SK-N-SH (cell line): Measurements from ENCODE around the gene BCAR3. TPM values are rescaled to one million over a fixed set of nuclear protein-coding genes. Genes with fewer than 3 reads are reported as not detected.

Experiments
- CTCF ChIA-PET: fragments of 300-600, 350-600 bp; formaldehyde crosslinking; extraction: SDS; loops from one replicate; lab custom pipeline; 2021; lab: Yijun Ruan, JAX
- POLR2A ChIA-PET: fragments of 350-600 bp; sonication (Branson Sonifier 250); formaldehyde crosslinking; extraction: SDS; loops from one replicate; lab custom pipeline; 2020; ENCODE audit warnings: antibody characterized with exemption, inconsistent platforms; lab: Yijun Ruan, JAX
- DNase-seq: peaks from one replicate; pipeline ENCODE4 v3.0.0; 2012
- H2AFZ ChIP-seq: fragments of 200-600 bp; sonication (generic); 2 replicates; pipeline ENCODE4 v1.8.1; 2016; ENCODE audit warnings: antibody characterized with exemption, mild to moderate bottlenecking, low read depth
- H3F3A ChIP-seq: fragments of 200-600 bp; sonication (generic); replicated peaks from 2 replicates; pipeline ENCODE3; 2016; ENCODE audit warnings: antibody characterized with exemption, mild to moderate bottlenecking; ENCODE audit not compliant: insufficient read depth
- H3K27ac ChIP-seq, 2 experiments: fragments of 200-500 bp in 1 of 2; fragments of 200-600 bp in 1 of 2; sonication (Bioruptor generic) in 1 of 2; sonication (generic), shearing (Covaris generic) in 1 of 2; 2 replicates each; pipeline versions ENCODE4 v1.5.1 to v1.6.1; 2014 to 2016; ENCODE audit warnings: low read depth in 2 of 2, inconsistent platforms in 1 of 2, low read length in 1 of 2, mild to moderate bottlenecking in 1 of 2, mixed read lengths in 1 of 2
- H3K27me3 ChIP-seq: fragments of 200-600 bp; sonication (generic), shearing (Covaris generic); 2 replicates; pipeline ENCODE4 v1.6.1; 2016; ENCODE audit warnings: mixed run types; ENCODE audit not compliant: insufficient read depth
- H3K36me3 ChIP-seq, 2 experiments: fragments of 200-500 bp in 1 of 2; fragments of 200-600 bp in 1 of 2; sonication (Bioruptor generic) in 1 of 2; sonication (generic) in 1 of 2; replicated peaks in 1 of 2; 2 replicates each; pipeline versions ENCODE3 to v1.5.1; 2014 to 2016; ENCODE audit warnings: low read length in 1 of 2, mild to moderate bottlenecking in 1 of 2; ENCODE audit not compliant: insufficient read depth in 2 of 2, control insufficient read depth in 1 of 2
- H3K4me1 ChIP-seq, 2 experiments: fragments of 200-500 bp in 1 of 2; fragments of 200-600 bp in 1 of 2; sonication (Bioruptor generic) in 1 of 2; sonication (generic), shearing (Covaris generic) in 1 of 2; 2 replicates each; pipeline versions ENCODE4 v1.5.1 to v1.6.1; 2014 to 2016; ENCODE audit warnings: low read depth in 1 of 2, low read length in 1 of 2, mixed run types in 1 of 2; ENCODE audit not compliant: insufficient read depth in 2 of 2, control insufficient read depth in 1 of 2
- H3K4me2 ChIP-seq: fragments of 200-600 bp; sonication (generic), shearing (Covaris generic); 2 replicates; pipeline ENCODE4 v1.6.1; 2017; ENCODE audit warnings: mixed run types
- H3K4me3 ChIP-seq, 2 experiments: fragments of 200-500 bp in 1 of 2; fragments of 200-600 bp in 1 of 2; sonication (Bioruptor generic) in 1 of 2; sonication (generic), shearing (Covaris generic) in 1 of 2; 2 replicates each; pipeline versions ENCODE4 v1.5.1 to v1.8.1; 2014 to 2016; ENCODE audit warnings: low read depth in 2 of 2, inconsistent platforms in 1 of 2, low read length in 1 of 2, mild to moderate bottlenecking in 1 of 2, mixed read lengths in 1 of 2, moderate library complexity in 1 of 2
- H3K79me2 ChIP-seq: fragments of 200-600 bp; sonication (generic); 2 replicates; pipeline ENCODE4 v1.8.1; 2017; ENCODE audit warnings: mild to moderate bottlenecking; ENCODE audit not compliant: insufficient read depth
- H3K9ac ChIP-seq: fragments of 200-600 bp; sonication (generic); 2 replicates; pipeline ENCODE4 v1.6.1; 2017; ENCODE audit warnings: mixed run types
- H3K9me2 ChIP-seq: fragments of 200-600 bp; sonication (generic); 2 replicates; pipeline ENCODE4 v1.6.1; 2017; ENCODE audit warnings: mixed run types
- H3K9me3 ChIP-seq: fragments of 200-600 bp; sonication (generic); 2 replicates; pipeline ENCODE4 v1.6.1; 2017; ENCODE audit warnings: mixed run types, mild to moderate bottlenecking, moderate library complexity
- H4K20me1 ChIP-seq: fragments of 200-600 bp; sonication (generic); 2 replicates; pipeline ENCODE4 v1.6.1; 2017; ENCODE audit warnings: mild to moderate bottlenecking, mixed run types; ENCODE audit not compliant: insufficient read depth
- EZH2phosphoT487 ChIP-seq: fragments of 200-600 bp; sonication (generic); IDR thresholded peaks from 2 replicates; pipeline ENCODE4 v1.6.1; 2017; ENCODE audit warnings: low read depth, mixed run types, mild to moderate bottlenecking, antibody characterized with exemption, moderate library complexity, borderline replicate concordance
- FOSL2 ChIP-seq: IDR thresholded peaks from 2 replicates; pipeline ENCODE4 v1.4.0; 2012; ENCODE audit warnings: low read depth, mild to moderate bottlenecking, moderate library complexity, borderline replicate concordance
- FOXJ3 ChIP-seq: sonication (generic); formaldehyde crosslinking; IDR thresholded peaks from 2 replicates; pipeline ENCODE4 v1.5.1; 2020; ENCODE audit warnings: mild to moderate bottlenecking, missing genetic modification reagents
- FOXM1 ChIP-seq: IDR thresholded peaks from 2 replicates; pipeline ENCODE4 v1.4.0; 2012; ENCODE audit warnings: low read depth, mild to moderate bottlenecking
- JUND ChIP-seq: IDR thresholded peaks from 2 replicates; pipeline ENCODE4 v1.4.0; 2012
- MXI1 ChIP-seq: IDR thresholded peaks from 2 replicates; pipeline ENCODE4 v1.6.1; 2012; ENCODE audit warnings: mild to moderate bottlenecking, low read depth, low read length, improper control_type of control experiment
- TAF1 ChIP-seq: IDR thresholded peaks from 2 replicates; pipeline ENCODE4 v1.6.1; 2012; ENCODE audit warnings: low read depth, mild to moderate bottlenecking, low read length, moderate library complexity, borderline replicate concordance
- TCF12 ChIP-seq: IDR thresholded peaks from 2 replicates; pipeline ENCODE4 v1.4.0; 2012
- WGBS: methylation state at CpG from one replicate; pipeline ENCODE4 v1.1.6; 2017; ENCODE audit warnings: low lambda C conversion rate; 5-methylcytosine and 5-hydroxymethylcytosine counted together
- polyA plus RNA-seq, 3 experiments: library from polyadenylated mRNA; depleted of rRNA; stranded (reverse); fragments of >200 nt; gene quantifications; 2 replicates each; pipeline ENCODE4 v1.2.3, GENCODE V29; 2012
- TF ChIP-seq, protein P1 (sequence below): IDR thresholded peaks from 2 replicates; pipeline ENCODE4 v1.6.1; 2012; ENCODE audit warnings: mild to moderate bottlenecking, low read depth, low read length, moderate library complexity
- TF ChIP-seq, protein P2 (sequence below): IDR thresholded peaks from 2 replicates; pipeline ENCODE4 v1.4.0; 2012; ENCODE audit warnings: low read depth
- TF ChIP-seq, protein P3 (sequence below): IDR thresholded peaks from 2 replicates; pipeline ENCODE4 v1.4.0; 2012; ENCODE audit warnings: low read depth, borderline replicate concordance
- TF ChIP-seq, protein P4 (sequence below): IDR thresholded peaks from 2 replicates; pipeline ENCODE4; 2012
- TF ChIP-seq, protein P5 (sequence below): IDR thresholded peaks from 2 replicates; pipeline ENCODE4 v1.4.0; 2012; ENCODE audit warnings: low read depth, borderline replicate concordance

BCAR3 gene
- polyA plus RNA-seq, 1 of the 3 experiments (the other 2 are of a cell fraction) = 58.4 TPM

DNA sequence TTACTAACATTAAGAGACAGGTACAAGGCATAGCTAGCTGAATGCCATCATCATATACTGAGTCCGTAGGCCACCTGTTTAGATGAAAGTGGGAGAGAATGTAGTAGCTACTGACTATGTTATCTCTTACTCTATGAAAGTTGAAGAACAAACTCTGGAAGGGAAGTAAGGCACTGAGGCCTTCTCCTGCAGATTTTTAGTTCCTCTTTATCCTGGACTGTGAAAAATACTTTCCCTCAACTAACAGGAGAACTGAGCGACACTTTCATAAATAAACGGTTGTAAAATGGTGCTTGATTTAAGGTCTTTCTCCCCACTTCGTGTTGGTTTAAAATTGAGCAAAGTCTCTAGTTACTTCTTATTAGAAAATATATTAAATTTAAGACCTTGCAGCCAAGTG is 131.8 kb downstream of the BCAR3 start (continued):
- TF ChIP-seq, protein P1, sequence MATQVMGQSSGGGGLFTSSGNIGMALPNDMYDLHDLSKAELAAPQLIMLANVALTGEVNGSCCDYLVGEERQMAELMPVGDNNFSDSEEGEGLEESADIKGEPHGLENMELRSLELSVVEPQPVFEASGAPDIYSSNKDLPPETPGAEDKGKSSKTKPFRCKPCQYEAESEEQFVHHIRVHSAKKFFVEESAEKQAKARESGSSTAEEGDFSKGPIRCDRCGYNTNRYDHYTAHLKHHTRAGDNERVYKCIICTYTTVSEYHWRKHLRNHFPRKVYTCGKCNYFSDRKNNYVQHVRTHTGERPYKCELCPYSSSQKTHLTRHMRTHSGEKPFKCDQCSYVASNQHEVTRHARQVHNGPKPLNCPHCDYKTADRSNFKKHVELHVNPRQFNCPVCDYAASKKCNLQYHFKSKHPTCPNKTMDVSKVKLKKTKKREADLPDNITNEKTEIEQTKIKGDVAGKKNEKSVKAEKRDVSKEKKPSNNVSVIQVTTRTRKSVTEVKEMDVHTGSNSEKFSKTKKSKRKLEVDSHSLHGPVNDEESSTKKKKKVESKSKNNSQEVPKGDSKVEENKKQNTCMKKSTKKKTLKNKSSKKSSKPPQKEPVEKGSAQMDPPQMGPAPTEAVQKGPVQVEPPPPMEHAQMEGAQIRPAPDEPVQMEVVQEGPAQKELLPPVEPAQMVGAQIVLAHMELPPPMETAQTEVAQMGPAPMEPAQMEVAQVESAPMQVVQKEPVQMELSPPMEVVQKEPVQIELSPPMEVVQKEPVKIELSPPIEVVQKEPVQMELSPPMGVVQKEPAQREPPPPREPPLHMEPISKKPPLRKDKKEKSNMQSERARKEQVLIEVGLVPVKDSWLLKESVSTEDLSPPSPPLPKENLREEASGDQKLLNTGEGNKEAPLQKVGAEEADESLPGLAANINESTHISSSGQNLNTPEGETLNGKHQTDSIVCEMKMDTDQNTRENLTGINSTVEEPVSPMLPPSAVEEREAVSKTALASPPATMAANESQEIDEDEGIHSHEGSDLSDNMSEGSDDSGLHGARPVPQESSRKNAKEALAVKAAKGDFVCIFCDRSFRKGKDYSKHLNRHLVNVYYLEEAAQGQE = no peak

DNA sequence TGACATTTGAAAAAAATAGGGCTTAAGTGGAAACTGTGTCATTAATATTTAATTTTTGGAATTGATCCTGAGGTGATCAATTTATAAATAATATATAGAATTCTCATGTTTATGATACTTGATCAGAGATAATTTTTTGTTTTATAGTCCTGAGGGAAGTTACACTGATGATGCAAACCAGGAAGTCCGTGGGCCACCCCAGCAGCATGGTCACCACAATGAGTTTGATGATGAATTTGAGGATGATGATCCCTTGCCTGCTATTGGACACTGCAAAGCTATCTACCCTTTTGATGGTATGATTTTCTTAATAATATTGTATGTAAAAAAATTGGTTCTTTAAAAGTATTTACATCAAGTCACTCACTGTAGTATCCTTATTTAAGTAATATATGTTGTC is 132.5 kb downstream of the BCAR3 start:
- Histone ChIP-seq H3K4me2 (no peak overlapping the region), H3K36me3 (peaks cover 78 to 81% of the 10 kb centered on the region in 2 experiments), H3K79me2 (peaks cover 7% of the 10 kb centered on the region; the same call in 1 of the 2 replicates), H3K4me1 (peaks cover 16 to 24% of the 10 kb centered on the region in 2 experiments), H3F3A (peaks cover 22% of the 10 kb centered on the region), H3K4me3 (no peak overlapping the region), H3K9me2 (no peaks in the 10 kb centered on the region), H3K9ac (no peak overlapping the region), H3K27ac (no peak overlapping the region), H3K27me3 (no peaks in the 10 kb centered on the region), H3K9me3 (no peaks in the 10 kb centered on the region), H4K20me1 (no peaks in the 10 kb centered on the region), H2AFZ (no peak overlapping the region)
- WGBS = 100% methylated on average over 1 of the region's 1 CpG
- TF ChIP-seq TAF1 = no peak
- no peak for TF ChIP-seq FOSL2
- no peak for TF ChIP-seq FOXJ3 (CRISPR knock-in tag)
- TF ChIP-seq, protein P2, sequence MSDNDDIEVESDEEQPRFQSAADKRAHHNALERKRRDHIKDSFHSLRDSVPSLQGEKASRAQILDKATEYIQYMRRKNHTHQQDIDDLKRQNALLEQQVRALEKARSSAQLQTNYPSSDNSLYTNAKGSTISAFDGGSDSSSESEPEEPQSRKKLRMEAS = no peak
- TF ChIP-seq JUND = no peak
- no peak for TF ChIP-seq TCF12
- TF ChIP-seq EZH2phosphoT487 = no peak
- ChIA-PET CTCF (no interaction called here), POLR2A (no interaction called here)
- no peak for DNase-seq

DNA sequence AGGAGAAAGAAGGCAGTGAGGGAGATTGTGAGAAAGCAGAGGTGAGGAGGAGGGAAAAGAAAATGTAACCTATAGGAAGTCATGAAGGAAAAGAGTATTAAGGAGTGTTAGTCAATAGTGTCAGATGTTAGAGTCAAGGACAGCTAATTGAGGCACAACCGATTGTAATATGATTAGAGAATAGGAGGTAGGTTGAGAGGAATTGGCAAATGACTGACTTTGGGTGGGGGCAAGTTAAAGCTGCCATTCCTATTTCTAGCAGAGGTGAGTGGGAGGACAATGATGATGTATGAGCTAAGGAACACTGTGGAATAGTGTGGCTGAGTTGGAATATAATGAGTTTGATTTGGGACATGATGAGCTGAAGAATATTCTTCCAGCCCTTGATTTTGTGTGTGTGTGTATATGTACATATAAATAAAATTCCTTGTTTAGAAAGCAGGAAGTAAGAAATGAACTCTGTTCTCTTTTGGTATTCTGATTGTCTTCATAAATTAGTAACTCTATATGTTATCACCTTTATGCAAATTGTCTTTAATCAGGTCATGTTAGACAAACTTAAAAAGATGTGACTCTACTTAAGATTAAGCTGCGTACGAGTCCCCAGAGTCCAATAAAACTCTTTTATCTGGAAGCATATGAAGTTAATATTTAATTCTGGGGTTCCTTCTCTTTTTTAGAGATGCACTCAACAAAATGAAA is 135.3 kb downstream of the BCAR3 start:
- H3K27ac ChIP-seq = no peak overlapping the region
- H3K9ac ChIP-seq = no peak overlapping the region
- no peaks in the 10 kb centered on the region for H3K4me1 ChIP-seq
- H3K4me3 ChIP-seq = no peak overlapping the region
- CTCF ChIA-PET = interaction anchor here (1.0 to 1.5 kb wide), 3 partner anchors 62 to 268 kb away, joined by 3 to 4 read pairs (median 3); no protein-coding TSS in a partner anchor
- H4K20me1 ChIP-seq = no peaks in the 10 kb centered on the region
- no peaks in the 10 kb centered on the region for H3K9me2 ChIP-seq
- POLR2A ChIA-PET = no interaction called here
- no peak overlapping the region for H2AFZ ChIP-seq
- WGBS = 94% methylated on average over 3 of the region's 3 CpGs
- H3K27me3 ChIP-seq = no peaks in the 10 kb centered on the region
- TF ChIP-seq, protein P3, sequence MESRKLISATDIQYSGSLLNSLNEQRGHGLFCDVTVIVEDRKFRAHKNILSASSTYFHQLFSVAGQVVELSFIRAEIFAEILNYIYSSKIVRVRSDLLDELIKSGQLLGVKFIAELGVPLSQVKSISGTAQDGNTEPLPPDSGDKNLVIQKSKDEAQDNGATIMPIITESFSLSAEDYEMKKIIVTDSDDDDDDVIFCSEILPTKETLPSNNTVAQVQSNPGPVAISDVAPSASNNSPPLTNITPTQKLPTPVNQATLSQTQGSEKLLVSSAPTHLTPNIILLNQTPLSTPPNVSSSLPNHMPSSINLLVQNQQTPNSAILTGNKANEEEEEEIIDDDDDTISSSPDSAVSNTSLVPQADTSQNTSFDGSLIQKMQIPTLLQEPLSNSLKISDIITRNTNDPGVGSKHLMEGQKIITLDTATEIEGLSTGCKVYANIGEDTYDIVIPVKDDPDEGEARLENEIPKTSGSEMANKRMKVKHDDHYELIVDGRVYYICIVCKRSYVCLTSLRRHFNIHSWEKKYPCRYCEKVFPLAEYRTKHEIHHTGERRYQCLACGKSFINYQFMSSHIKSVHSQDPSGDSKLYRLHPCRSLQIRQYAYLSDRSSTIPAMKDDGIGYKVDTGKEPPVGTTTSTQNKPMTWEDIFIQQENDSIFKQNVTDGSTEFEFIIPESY = no peak
- no peak for TF ChIP-seq FOXM1
- TF ChIP-seq MXI1 = no peak
- TF ChIP-seq, protein P4, sequence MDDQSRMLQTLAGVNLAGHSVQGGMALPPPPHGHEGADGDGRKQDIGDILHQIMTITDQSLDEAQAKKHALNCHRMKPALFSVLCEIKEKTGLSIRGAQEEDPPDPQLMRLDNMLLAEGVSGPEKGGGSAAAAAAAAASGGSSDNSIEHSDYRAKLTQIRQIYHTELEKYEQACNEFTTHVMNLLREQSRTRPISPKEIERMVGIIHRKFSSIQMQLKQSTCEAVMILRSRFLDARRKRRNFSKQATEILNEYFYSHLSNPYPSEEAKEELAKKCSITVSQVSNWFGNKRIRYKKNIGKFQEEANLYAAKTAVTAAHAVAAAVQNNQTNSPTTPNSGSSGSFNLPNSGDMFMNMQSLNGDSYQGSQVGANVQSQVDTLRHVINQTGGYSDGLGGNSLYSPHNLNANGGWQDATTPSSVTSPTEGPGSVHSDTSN = no peak
- TF ChIP-seq, protein P5, sequence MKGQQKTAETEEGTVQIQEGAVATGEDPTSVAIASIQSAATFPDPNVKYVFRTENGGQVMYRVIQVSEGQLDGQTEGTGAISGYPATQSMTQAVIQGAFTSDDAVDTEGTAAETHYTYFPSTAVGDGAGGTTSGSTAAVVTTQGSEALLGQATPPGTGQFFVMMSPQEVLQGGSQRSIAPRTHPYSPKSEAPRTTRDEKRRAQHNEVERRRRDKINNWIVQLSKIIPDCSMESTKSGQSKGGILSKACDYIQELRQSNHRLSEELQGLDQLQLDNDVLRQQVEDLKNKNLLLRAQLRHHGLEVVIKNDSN = no peak
- TF ChIP-seq, all 33 proteins: peak for 0
- H3K79me2 ChIP-seq = peaks cover 7% of the 10 kb centered on the region; the same call in 1 of the 2 replicates
- H3K4me2 ChIP-seq = no peak overlapping the region
- peaks cover 15% of the 10 kb centered on the region for H3F3A ChIP-seq
- peaks cover 77 to 79% of the 10 kb centered on the region in 2 experiments for H3K36me3 ChIP-seq
- H3K9me3 ChIP-seq = no peaks in the 10 kb centered on the region
- DNase-seq = no peak
